ENCODE data around the gene SGK2. TPM values are rescaled to one million over a fixed set of nuclear protein-coding genes. Genes with fewer than 3 reads are reported as not detected.

SGK2 gene
- total RNA-seq, 1 donor from 2014 or later, result 2.5 TPM

- TF ChIP-seq CTCF (IDR thresholded peaks at IDR 0.05), result no peak
- Mint-ChIP-seq H3K4me3 (ENCODE audit: unreplicated experiment) (no peak overlapping the region), H3K9me3 (ENCODE audit: unreplicated experiment) (no peaks in the 10 kb centered on the region), H3K4me1 (ENCODE audit: unreplicated experiment) (no peaks in the 10 kb centered on the region), H3K27me3 (ENCODE audit: unreplicated experiment) (no peaks in the 10 kb centered on the region), H3K27ac (ENCODE audit: unreplicated experiment) (no peak overlapping the region), H3K36me3 (ENCODE audit: unreplicated experiment) (no peaks in the 10 kb centered on the region)
- no peak for DNase-seq (ENCODE audit: extremely low spot score, unreplicated experiment)
These were observed 10.5 kb downstream of the SGK2 start for GRCh38 chr20:43569282-43569681.

- H3K27me3 Mint-ChIP-seq (ENCODE audit: unreplicated experiment), result no peaks in the 10 kb centered on the region
- H3K4me1 Mint-ChIP-seq (ENCODE audit: unreplicated experiment), result no peaks in the 10 kb centered on the region
- TF ChIP-seq CTCF (IDR thresholded peaks at IDR 0.05), result no peak
- no peaks in the 10 kb centered on the region for H3K36me3 Mint-ChIP-seq (ENCODE audit: unreplicated experiment)
- no peak overlapping the region for H3K27ac Mint-ChIP-seq (ENCODE audit: unreplicated experiment)
- no peak for DNase-seq (ENCODE audit: extremely low spot score, unreplicated experiment)
- no peak overlapping the region for H3K4me3 Mint-ChIP-seq (ENCODE audit: unreplicated experiment)
- no peaks in the 10 kb centered on the region for H3K9me3 Mint-ChIP-seq (ENCODE audit: unreplicated experiment)
These were observed 11.7 kb downstream of the SGK2 start for GRCh38 chr20:43570496-43570895.

- no peak for DNase-seq (ENCODE audit: extremely low spot score, unreplicated experiment)
- no peaks in the 10 kb centered on the region for H3K9me3 Mint-ChIP-seq (ENCODE audit: unreplicated experiment)
- no peaks in the 10 kb centered on the region for H3K36me3 Mint-ChIP-seq (ENCODE audit: unreplicated experiment)
- no peaks in the 10 kb centered on the region for H3K27me3 Mint-ChIP-seq (ENCODE audit: unreplicated experiment)
- no peaks in the 10 kb centered on the region for H3K4me1 Mint-ChIP-seq (ENCODE audit: unreplicated experiment)
- H3K4me3 Mint-ChIP-seq (ENCODE audit: unreplicated experiment), result no peak overlapping the region
- H3K27ac Mint-ChIP-seq (ENCODE audit: unreplicated experiment), result no peak overlapping the region
- no peak for TF ChIP-seq CTCF (IDR thresholded peaks at IDR 0.05)
These were observed 12.5 kb downstream of the SGK2 start for GRCh38 chr20:43571310-43571709.

GRCh38 chr20:43571771-43572170 is 12.9 kb downstream of the SGK2 start:
- Mint-ChIP-seq H3K36me3 (ENCODE audit: unreplicated experiment) (no peaks in the 10 kb centered on the region), H3K4me3 (ENCODE audit: unreplicated experiment) (no peak overlapping the region), H3K27me3 (ENCODE audit: unreplicated experiment) (peaks cover under 1% of the 10 kb centered on the region), H3K27ac (ENCODE audit: unreplicated experiment) (no peak overlapping the region), H3K9me3 (ENCODE audit: unreplicated experiment) (no peaks in the 10 kb centered on the region), H3K4me1 (ENCODE audit: unreplicated experiment) (no peaks in the 10 kb centered on the region)
- no peak for TF ChIP-seq CTCF (IDR thresholded peaks at IDR 0.05)
- DNase-seq (ENCODE audit: extremely low spot score, unreplicated experiment), result no peak

GRCh38 chr20:43572891-43573290 is 14.1 kb downstream of the SGK2 start:
- peaks cover 4% of the 10 kb centered on the region for H3K27me3 Mint-ChIP-seq (ENCODE audit: unreplicated experiment)
- H3K4me3 Mint-ChIP-seq (ENCODE audit: unreplicated experiment), result no peak overlapping the region
- no peaks in the 10 kb centered on the region for H3K4me1 Mint-ChIP-seq (ENCODE audit: unreplicated experiment)
- no peaks in the 10 kb centered on the region for H3K36me3 Mint-ChIP-seq (ENCODE audit: unreplicated experiment)
- H3K27ac Mint-ChIP-seq (ENCODE audit: unreplicated experiment), result no peak overlapping the region
- no peak for TF ChIP-seq CTCF (IDR thresholded peaks at IDR 0.05)
- DNase-seq (ENCODE audit: extremely low spot score, unreplicated experiment), result no peak
- H3K9me3 Mint-ChIP-seq (ENCODE audit: unreplicated experiment), result no peaks in the 10 kb centered on the region
